HepG2 (cell line): ENCODE results near the gene ZNF793. TPM values are rescaled to one million over a fixed set of nuclear protein-coding genes. Genes with fewer than 3 reads are reported as not detected.

Source experiments
- ATAC-seq: fragments of 200-7000 bp; cut with Tn5 transposase; 3 replicates; pipeline ENCODE4 v1.9.1; 2020; ENCODE audit warnings: mild to moderate bottlenecking, moderate library complexity
- Bru-seq: library from RNA; stranded (reverse); fragments of 400-500 nt; gene quantifications from one replicate; lab custom pipeline; 2021; lab: Mats Ljungman, UMichigan
- BruChase-seq, 2 experiments: library from RNA; stranded (reverse); fragments of 400-500 nt; gene quantifications; one replicate each; lab custom pipeline; 2021; lab: Mats Ljungman, UMichigan
- BruUV-seq: library from RNA; stranded (reverse); fragments of 400-500 nt; replicated peaks from 2 replicates; lab custom pipeline; 2021; lab: Mats Ljungman, UMichigan
- CTCF ChIA-PET: fragments of 300-600 bp; formaldehyde crosslinking; extraction: SDS; loops from one replicate; lab custom pipeline; 2021; ENCODE audit warnings: low total read pairs, inconsistent platforms, low intra/inter-chr PET ratio; lab: Yijun Ruan, JAX
- POLR2A ChIA-PET: fragments of 350-600 bp; sonication (Branson Sonifier 250); formaldehyde crosslinking; loops from one replicate; lab custom pipeline; 2020; ENCODE audit warnings: antibody characterized with exemption, inconsistent platforms; lab: Yijun Ruan, JAX
- DNase-seq: peaks from one replicate; pipeline ENCODE4 v3.0.0-alpha.2; 2015; ENCODE audit warnings: low spot score
- FAIRE-seq: peaks from 3 replicates; lab custom pipeline; 2011; peaks lifted over from hg19 to GRCh38; lab: Jason Lieb, UNC
- H2AFZ ChIP-seq: one replicate; pipeline ENCODE4 v1.6.1; 2011; ENCODE audit warnings: low read length, inconsistent platforms
- H3K27ac ChIP-seq: fragments of 300-600 bp; 3 replicates; pipeline ENCODE4 v1.8.0; 2011; ENCODE audit warnings: mixed run types, mild to moderate bottlenecking, mixed read lengths, low read length, inconsistent platforms; ENCODE audit not compliant: insufficient read depth; ENCODE audit errors: extremely low read length
- H3K27me3 ChIP-seq, 2 experiments: fragments of 200-600 bp in 1 of 2; 2 replicates in 1 of 2; 3 replicates in 1 of 2; pipeline versions ENCODE4 v1.6.0 to v1.8.0; 2011; ENCODE audit warnings: low read length in 2 of 2, mild to moderate bottlenecking in 2 of 2, moderate library complexity in 2 of 2, inconsistent platforms in 1 of 2; ENCODE audit not compliant: insufficient read depth in 2 of 2, control insufficient read depth in 1 of 2
- H3K36me3 ChIP-seq, 2 experiments: fragments of 200-600 bp in 1 of 2; replicated peaks in 1 of 2; 2 replicates in 1 of 2; 3 replicates in 1 of 2; pipeline versions ENCODE4 v1.5.1 to v1.8.0; 2011; ENCODE audit warnings: low read length in 2 of 2, inconsistent platforms in 1 of 2; ENCODE audit not compliant: insufficient read depth in 2 of 2, control insufficient read depth in 1 of 2
- H3K4me1 ChIP-seq: 2 replicates; pipeline ENCODE4 v1.5.1; 2012; ENCODE audit warnings: low read length, inconsistent platforms; ENCODE audit not compliant: insufficient read depth
- H3K4me2 ChIP-seq: 2 replicates; pipeline ENCODE4 v1.6.0; 2011; ENCODE audit warnings: low read depth, low read length, inconsistent platforms
- H3K4me3 ChIP-seq, 3 experiments: fragments of 200-600 bp in 1 of 3; sonication (generic), shearing (Covaris generic) in 1 of 3; replicated peaks in 1 of 3; 2 replicates each; pipeline ENCODE4 v1.5.1; 2011 to 2016; ENCODE audit warnings: low read length in 3 of 3, inconsistent platforms in 2 of 3, low read depth in 2 of 3, mild to moderate bottlenecking in 2 of 3, control low read depth in 1 of 3, mixed read lengths in 1 of 3; ENCODE audit not compliant: insufficient read depth in 1 of 3
- H3K79me2 ChIP-seq: one replicate; pipeline ENCODE4 v1.6.1; 2011; ENCODE audit warnings: low read length, inconsistent platforms; ENCODE audit not compliant: insufficient read depth
- H3K9ac ChIP-seq: 2 replicates; pipeline ENCODE4 v1.6.0; 2011; ENCODE audit warnings: mild to moderate bottlenecking, low read depth, low read length, inconsistent platforms; ENCODE audit not compliant: insufficient read depth
- H3K9me3 ChIP-seq: 2 replicates; pipeline ENCODE4 v1.5.1; 2012; ENCODE audit warnings: mild to moderate bottlenecking, low read length
- H4K20me1 ChIP-seq: 2 replicates; pipeline ENCODE4 v1.6.0; 2011; ENCODE audit warnings: inconsistent platforms, mild to moderate bottlenecking, low read length, moderate library complexity; ENCODE audit not compliant: insufficient read depth
- CREM ChIP-seq, 2 experiments: sonication (generic) in 1 of 2; formaldehyde crosslinking in 1 of 2; IDR thresholded peaks; 2 replicates each; pipeline versions ENCODE4 v1.4.0 to v1.6.1; 2016 to 2020; ENCODE audit warnings: antibody characterized with exemption in 1 of 2, mild to moderate bottlenecking in 1 of 2, missing genetic modification reagents in 1 of 2
- MAFG ChIP-seq: sonication (generic); formaldehyde crosslinking; IDR thresholded peaks from 2 replicates; pipeline ENCODE4 v1.5.1; 2020; ENCODE audit warnings: mild to moderate bottlenecking, missing genetic modification reagents
- NFYB ChIP-seq: sonication (generic); formaldehyde crosslinking; IDR thresholded peaks from 2 replicates; pipeline ENCODE4 v1.4.0; 2020; ENCODE audit warnings: missing genetic modification reagents
- SIN3B ChIP-seq: fragments of 150-350 bp; IDR thresholded peaks from 2 replicates; pipeline ENCODE4 v1.6.1; 2014; ENCODE audit warnings: low read length
- SOX13 ChIP-seq, 3 experiments: fragments of 450-650 bp in 1 of 3; sonication (generic) in 1 of 3; formaldehyde crosslinking in 1 of 3; IDR thresholded peaks in 2 of 3; conservative IDR thresholded peaks in 1 of 3; 2 replicates each; pipeline versions ENCODE4 v1.5.0 to v1.6.1; 2016 to 2020; ENCODE audit warnings: antibody characterized with exemption in 1 of 3, mild to moderate bottlenecking in 1 of 3, missing compliant biosample characterization in 1 of 3, missing genetic modification reagents in 1 of 3, moderate library complexity in 1 of 3
- WGBS: methylation state at CpG from one replicate; pipeline ENCODE4 v1.1.6; 2017; ENCODE audit warnings: low lambda C conversion rate; 5-methylcytosine and 5-hydroxymethylcytosine counted together
- in situ Hi-C: cut with HindIII; loops from 2 replicates; pipeline ENCODE4 v1.10.0; 2017; ENCODE audit warnings: low pct_unique_long_range_greater_than_20kb; ENCODE audit not compliant: extremely low pct_ligation_motif_present
- intact Hi-C: fragments of 100-400 bp; cut with micrococcal nuclease; formaldehyde crosslinking; loops from one replicate; pipeline ENCODE4 v1.10.0; 2022; ENCODE audit not compliant: unreplicated experiment
- long read RNA-seq, 2 experiments: library from RNA in 1 of 2; library from polyadenylated mRNA in 1 of 2; stranded (forward) in 1 of 2; unstranded in 1 of 2; transcript quantifications; one replicate each; pipeline ENCODE4 v2.0.0, GENCODE V29; 2019 to 2022
- polyA minus RNA-seq, 3 experiments: library from RNA; depleted of rRNA, polyadenylated mRNA; stranded (reverse); fragments of >200 nt; gene quantifications; 2 replicates each; pipeline ENCODE4 v1.2.3, GENCODE V29; 2011; ENCODE audit warnings: low replicate concordance in 1 of 3
- polyA plus RNA-seq, 8 experiments: library from polyadenylated mRNA; depleted of rRNA in 3 of 8; stranded (reverse) in 7 of 8; unstranded in 1 of 8; fragments of >200 nt; fragmentation: Illumina TruSeq in 4 of 8; extraction: Trizol in 4 of 8; gene quantifications; 2 replicates each; pipeline versions ENCODE4 v1.2.1 to v1.2.3, GENCODE V29; 2011 to 2016; ENCODE audit warnings: low read depth in 4 of 8, missing spikeins in 1 of 8, mixed read lengths in 1 of 8; ENCODE audit not compliant: insufficient read depth in 1 of 8
- total RNA-seq, 5 experiments: library from RNA; depleted of rRNA; stranded (reverse); fragments of >200 nt; fragmentation: Illumina TruSeq; extraction: Trizol; gene quantifications; 2 replicates each; pipeline ENCODE4 v1.2.3, GENCODE V29; 2016; ENCODE audit warnings: low read depth in 1 of 5
- TF ChIP-seq, protein P1 (sequence below): IDR thresholded peaks from 2 replicates; pipeline ENCODE4 v1.6.1; 2016
- TF ChIP-seq, protein P2 (sequence below): sonication (generic); formaldehyde crosslinking; IDR thresholded peaks from 2 replicates; pipeline ENCODE4 v1.8.0; 2022; ENCODE audit warnings: missing genetic modification reagents, mild to moderate bottlenecking, inconsistent platforms, borderline replicate concordance
- TF ChIP-seq, protein P3 (sequence below): sonication (generic); formaldehyde crosslinking; IDR thresholded peaks from 2 replicates; pipeline ENCODE4 v1.4.0; 2020; ENCODE audit warnings: missing genetic modification reagents

Gene ZNF793
- 0.20 and 0.35 TPM in 2 replicates for total RNA-seq (2016; rRNA removed; fragmentation: Illumina TruSeq; extraction: Trizol)
- not detected in 2 replicates for total RNA-seq (2016; cell fraction: cytosol; rRNA removed; fragmentation: Illumina TruSeq; extraction: Trizol; ENCODE audit: low read depth)
- 0.19 and 0.24 TPM in 2 replicates for total RNA-seq (2016; cell fraction: insoluble cytoplasmic fraction; rRNA removed; fragmentation: Illumina TruSeq; extraction: Trizol)
- total RNA-seq (2016; cell fraction: membrane; rRNA removed; fragmentation: Illumina TruSeq; extraction: Trizol) = 0.24 TPM in 1 of 2 replicates, not detected in the other
- 0.34 and 0.38 TPM in 2 replicates for total RNA-seq (2016; cell fraction: nucleus; rRNA removed; fragmentation: Illumina TruSeq; extraction: Trizol)
- polyA plus RNA-seq (2011; rRNA removed) = 0.13 and 0.14 TPM in 2 replicates
- polyA plus RNA-seq (2011; cell fraction: cytosol; rRNA removed) = 0.04 and 0.05 TPM in 2 replicates
- polyA plus RNA-seq (2011; cell fraction: nucleus; rRNA removed) = 0.18 and 0.35 TPM in 2 replicates
- 0.07 and 0.08 TPM in 2 replicates for polyA plus RNA-seq (2012)
- polyA plus RNA-seq (2016; cell fraction: cytosol; fragmentation: Illumina TruSeq; extraction: Trizol; ENCODE audit: low read depth) = not detected in 2 replicates
- polyA plus RNA-seq (2016; cell fraction: insoluble cytoplasmic fraction; fragmentation: Illumina TruSeq; extraction: Trizol; ENCODE audit: low read depth) = 0.17 and 0.32 TPM in 2 replicates
- polyA plus RNA-seq (2016; cell fraction: membrane; fragmentation: Illumina TruSeq; extraction: Trizol; ENCODE audit: low read depth) = 0.03 TPM in 1 of 2 replicates, not detected in the other
- polyA plus RNA-seq (2016; cell fraction: nucleus; fragmentation: Illumina TruSeq; extraction: Trizol; ENCODE audit: insufficient read depth, low read depth) = 0.21 and 1.00 TPM in 2 replicates
- 0.16 TPM in 1 of 2 replicates, not detected in the other for polyA minus RNA-seq (2011; rRNA and poly(A)+ RNA removed; ENCODE audit: low replicate concordance)
- not detected in 2 replicates for polyA minus RNA-seq (2011; cell fraction: cytosol; rRNA and poly(A)+ RNA removed)
- 0.37 and 1.0 TPM in 2 replicates for polyA minus RNA-seq (2011; cell fraction: nucleus; rRNA and poly(A)+ RNA removed)
- percentile 21 among the genes with signal in this experiment for Bru-seq, nascent RNA
- BruChase-seq, experiment 1, labeled RNA remaining after a 6-hour chase = percentile 17 among the genes with signal in this experiment
- percentile 24 among the genes with signal in this experiment for BruChase-seq, experiment 2, labeled RNA remaining after a 2-hour chase
- long read RNA-seq, experiment 1 = 0 reads
- long read RNA-seq, experiment 2 = 0 reads

DNA sequence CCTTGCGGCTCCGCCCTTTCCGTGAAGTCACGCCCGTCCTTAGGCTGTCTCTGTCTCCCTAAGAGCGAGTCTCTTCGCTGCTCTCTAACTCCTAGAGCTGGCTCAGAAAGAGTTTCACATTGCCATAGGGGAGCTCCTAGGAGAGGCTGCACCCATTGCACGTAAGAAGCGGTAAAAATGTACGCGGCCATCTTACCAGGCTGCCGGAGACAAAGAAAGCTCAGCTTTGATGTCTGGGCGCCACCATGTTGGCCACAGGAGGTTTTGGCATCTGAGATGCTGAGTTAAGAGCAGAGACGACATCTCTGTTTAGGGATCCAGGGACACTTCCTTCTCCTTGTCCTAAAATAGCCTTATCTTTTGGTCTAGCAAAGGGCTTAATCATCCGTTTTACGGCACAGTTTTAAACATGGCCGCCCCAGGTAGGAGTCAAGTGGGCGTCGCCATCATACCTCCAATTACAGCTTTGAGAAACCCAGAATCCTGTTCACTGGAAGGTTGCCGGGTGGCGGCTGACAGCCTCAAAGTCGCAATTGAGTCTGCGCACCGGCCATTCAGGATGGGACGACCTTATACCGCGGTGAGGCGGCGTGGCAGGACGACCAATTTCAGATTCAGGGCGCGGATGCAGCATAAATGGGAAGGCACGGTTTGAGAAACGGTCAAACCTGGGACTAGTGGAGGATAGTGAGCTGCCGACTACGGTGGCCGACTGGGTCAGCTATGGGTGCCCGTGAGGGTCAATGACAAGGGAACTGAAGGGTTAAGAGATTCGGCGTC lies at the start of gene ZNF793:
Gene ZNF793, plus strand, starts transcription at position 553 of the 780 bp plus-strand sequence. CDS start 16,501 bp downstream, outside the sequence.
- Histone ChIP-seq H3K27ac (no peak within 1 kb of the TSS), H3K4me1 (no peaks in the 10 kb centered on the region), H3K9ac (no peak within 1 kb of the TSS), H3K9me3 (peaks cover 85% of the 10 kb centered on the region), H3K79me2 (no peaks in the 10 kb centered on the region), H2AFZ (no peak within 1 kb of the TSS), H3K4me2 (peak within 1 kb of the TSS; percentile 43), H3K27me3 (no peaks in the 10 kb centered on the region), H3K4me3 (peak within 1 kb of the TSS; percentile 22 to 33 (median 29); a peak in 5 of 6 replicates), H4K20me1 (no peaks in the 10 kb centered on the region), H3K36me3 (no peaks in the 10 kb centered on the region)
- WGBS = 40% methylated on average over 40 of the region's 40 CpGs
- ATAC-seq = no peak
- CTCF ChIA-PET = no interaction called here
- no TSS peak for BruUV-seq
- DNase-seq = no peak
- in situ Hi-C loops (no loop called here), intact Hi-C loops (no loop called here)
- POLR2A ChIA-PET = interaction anchor here (1.4 kb wide), 1 partner anchor 39 kb away, joined by 3 read pairs; the partner anchor contains the start of gene ZNF569
- no peak for FAIRE-seq
- TF ChIP-seq, protein P1, sequence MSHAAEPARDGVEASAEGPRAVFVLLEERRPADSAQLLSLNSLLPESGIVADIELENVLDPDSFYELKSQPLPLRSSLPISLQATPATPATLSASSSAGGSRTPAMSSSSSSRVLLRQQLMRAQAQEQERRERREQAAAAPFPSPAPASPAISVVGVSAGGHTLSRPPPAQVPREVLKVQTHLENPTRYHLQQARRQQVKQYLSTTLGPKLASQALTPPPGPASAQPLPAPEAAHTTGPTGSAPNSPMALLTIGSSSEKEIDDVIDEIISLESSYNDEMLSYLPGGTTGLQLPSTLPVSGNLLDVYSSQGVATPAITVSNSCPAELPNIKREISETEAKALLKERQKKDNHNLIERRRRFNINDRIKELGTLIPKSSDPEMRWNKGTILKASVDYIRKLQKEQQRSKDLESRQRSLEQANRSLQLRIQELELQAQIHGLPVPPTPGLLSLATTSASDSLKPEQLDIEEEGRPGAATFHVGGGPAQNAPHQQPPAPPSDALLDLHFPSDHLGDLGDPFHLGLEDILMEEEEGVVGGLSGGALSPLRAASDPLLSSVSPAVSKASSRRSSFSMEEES = no peak
- no peak for TF ChIP-seq SIN3B
- TF ChIP-seq CREM (IDR thresholded peaks at IDR 0.05) = no peak
- no peak for TF ChIP-seq CREM (CRISPR knock-in tag; IDR thresholded peaks at IDR 0.05)
- no peak for TF ChIP-seq NFYB (CRISPR knock-in tag)
- no peak for TF ChIP-seq MAFG (CRISPR knock-in tag)
- TF ChIP-seq, protein P2, sequence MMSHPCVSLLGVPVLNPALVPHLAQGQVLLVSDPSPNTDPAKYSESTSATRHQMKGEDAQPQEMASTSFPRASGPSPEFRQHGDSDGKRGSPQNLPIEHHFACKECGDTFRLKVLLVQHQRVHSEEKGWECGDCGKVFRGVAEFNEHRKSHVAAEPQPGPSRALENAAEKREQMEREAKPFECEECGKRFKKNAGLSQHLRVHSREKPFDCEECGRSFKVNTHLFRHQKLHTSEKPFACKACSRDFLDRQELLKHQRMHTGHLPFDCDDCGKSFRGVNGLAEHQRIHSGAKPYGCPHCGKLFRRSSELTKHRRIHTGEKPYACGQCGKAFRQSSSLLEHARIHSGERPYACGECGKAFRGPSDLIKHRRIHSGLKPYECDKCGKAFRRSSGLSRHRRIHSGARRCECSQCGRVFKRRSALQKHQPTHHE (CRISPR knock-in tag) = no peak
- TF ChIP-seq, protein P3, sequence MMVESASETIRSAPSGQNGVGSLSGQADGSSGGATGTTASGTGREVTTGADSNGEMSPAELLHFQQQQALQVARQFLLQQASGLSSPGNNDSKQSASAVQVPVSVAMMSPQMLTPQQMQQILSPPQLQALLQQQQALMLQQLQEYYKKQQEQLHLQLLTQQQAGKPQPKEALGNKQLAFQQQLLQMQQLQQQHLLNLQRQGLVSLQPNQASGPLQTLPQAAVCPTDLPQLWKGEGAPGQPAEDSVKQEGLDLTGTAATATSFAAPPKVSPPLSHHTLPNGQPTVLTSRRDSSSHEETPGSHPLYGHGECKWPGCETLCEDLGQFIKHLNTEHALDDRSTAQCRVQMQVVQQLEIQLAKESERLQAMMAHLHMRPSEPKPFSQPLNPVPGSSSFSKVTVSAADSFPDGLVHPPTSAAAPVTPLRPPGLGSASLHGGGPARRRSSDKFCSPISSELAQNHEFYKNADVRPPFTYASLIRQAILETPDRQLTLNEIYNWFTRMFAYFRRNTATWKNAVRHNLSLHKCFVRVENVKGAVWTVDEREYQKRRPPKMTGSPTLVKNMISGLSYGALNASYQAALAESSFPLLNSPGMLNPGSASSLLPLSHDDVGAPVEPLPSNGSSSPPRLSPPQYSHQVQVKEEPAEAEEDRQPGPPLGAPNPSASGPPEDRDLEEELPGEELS (CRISPR knock-in tag) = no peak
- no peak for TF ChIP-seq SOX13 (IDR thresholded peaks at IDR 0.05)
- TF ChIP-seq SOX13 (CRISPR knock-in tag; conservative IDR thresholded peaks at IDR 0.05 in 1 of 2, IDR thresholded peaks at IDR 0.05 in 1 of 2) = no peak
